GM18868 (cell line): ENCODE data around the gene TRAF3IP3.
A peak's percentile ranks its signal among the peaks of the same experiment; 100 is the strongest.

Experiments
- ATAC-seq: cut with Tn5 transposase; IDR thresholded peaks from one replicate; pipeline ENCODE4 v1.9.1; 2021; ENCODE audit warnings: mild to moderate bottlenecking, moderate library complexity; ENCODE audit not compliant: unreplicated experiment

Gene TRAF3IP3

GRCh38 chr1:209736490-209737117 lies 19.2 kb upstream of the TRAF3IP3 start:
- ATAC-seq, result no peak

GRCh38 chr1:209737118-209737505 lies 18.7 kb upstream of the TRAF3IP3 start:
- ATAC-seq, result no peak

GRCh38 chr1:209738270-209738669 lies 17.6 kb upstream of the TRAF3IP3 start:
- ATAC-seq, result no peak

GRCh38 chr1:209741193-209741592 lies 14.7 kb upstream of the TRAF3IP3 start:
- ATAC-seq, result no peak

GRCh38 chr1:209741889-209742288 lies 14.0 kb upstream of the TRAF3IP3 start:
- ATAC-seq, result no peak

GRCh38 chr1:209742409-209743144 lies 13.3 kb upstream of the TRAF3IP3 start:
- ATAC-seq, result no peak

- ATAC-seq, result no peak
These were observed 12.7 kb upstream of the TRAF3IP3 start for GRCh38 chr1:209743145-209743482.

- ATAC-seq, result no peak
These were observed 9.2 kb upstream of the TRAF3IP3 start for GRCh38 chr1:209746451-209747165.

GRCh38 chr1:209747580-209748262 lies 8.1 kb upstream of the TRAF3IP3 start:
- ATAC-seq, result peak; percentile 84

- ATAC-seq, result no peak
These were observed 7.2 kb upstream of the TRAF3IP3 start for GRCh38 chr1:209748620-209749019.

GRCh38 chr1:209749205-209749604 lies 6.6 kb upstream of the TRAF3IP3 start:
- no peak for ATAC-seq

GRCh38 chr1:209749670-209750323 lies 6.1 kb upstream of the TRAF3IP3 start:
- ATAC-seq, result no peak

- peak; percentile 38 for ATAC-seq
These were observed 4.1 kb upstream of the TRAF3IP3 start for GRCh38 chr1:209751627-209752231.

GRCh38 chr1:209752890-209753289 lies 3.0 kb upstream of the TRAF3IP3 start:
- ATAC-seq, result no peak

GRCh38 chr1:209755256-209755655 lies 597 bp upstream of the TRAF3IP3 start:
- no peak for ATAC-seq

- peak; percentile 38 for ATAC-seq
These were observed 977 bp downstream of the TRAF3IP3 start for GRCh38 chr1:209756615-209757445.

- no peak for ATAC-seq
These were observed 2.5 kb downstream of the TRAF3IP3 start for GRCh38 chr1:209758400-209758799.

GRCh38 chr1:209759829-209760359 lies 4.0 kb downstream of the TRAF3IP3 start:
- ATAC-seq, result no peak

GRCh38 chr1:209761011-209761635 lies 5.3 kb downstream of the TRAF3IP3 start:
- ATAC-seq, result no peak
